ENCODE data around the gene DOLK.

The DOLK gene

DNA sequence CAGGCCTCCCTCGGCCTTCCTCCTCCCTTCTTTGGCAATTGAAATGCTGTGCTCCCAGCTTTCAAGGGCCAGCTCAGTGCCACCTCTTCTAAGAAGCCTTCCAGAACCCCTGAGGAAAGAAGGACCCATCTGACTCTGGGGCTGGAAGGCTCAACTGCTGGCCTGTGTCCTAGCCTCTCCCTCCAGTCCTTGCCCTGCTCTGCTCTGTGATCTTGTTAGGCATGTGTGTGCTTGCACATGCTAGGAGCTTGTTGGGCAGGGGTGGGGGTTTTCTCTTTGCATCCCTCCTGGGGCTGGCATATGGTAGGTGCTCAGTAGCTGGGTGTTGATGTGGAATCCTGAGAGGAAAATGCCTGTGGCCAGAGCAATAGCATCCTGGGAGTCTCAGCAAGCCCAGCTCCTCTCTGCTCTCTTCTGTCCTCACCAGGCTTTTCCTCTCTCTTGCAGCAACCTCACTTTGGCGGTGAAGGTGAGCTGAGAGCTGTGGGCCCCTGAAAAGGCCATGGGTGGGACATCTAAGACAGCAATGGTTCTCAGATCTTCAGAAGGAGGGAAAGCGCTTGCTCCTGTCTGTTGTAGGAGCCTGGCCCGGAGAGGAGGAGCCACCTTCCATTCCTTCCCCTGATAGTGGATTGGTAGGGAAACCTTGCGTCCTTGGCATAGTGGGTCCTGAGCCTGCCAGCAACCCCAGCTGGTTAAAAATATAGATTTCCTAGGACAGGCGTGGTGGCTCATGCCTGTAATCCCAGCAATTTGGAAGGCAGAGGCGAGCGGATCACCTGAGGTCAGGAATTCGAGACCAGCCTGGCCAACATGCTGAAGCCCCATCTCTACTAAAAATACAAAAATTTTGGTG, 9.9 kb downstream of the DOLK start:
- DNase-seq: no peak

GRCh38 chr9:128936171-128936865, 11.1 kb downstream of the DOLK start:
- DNase-seq: no peak

DNA sequence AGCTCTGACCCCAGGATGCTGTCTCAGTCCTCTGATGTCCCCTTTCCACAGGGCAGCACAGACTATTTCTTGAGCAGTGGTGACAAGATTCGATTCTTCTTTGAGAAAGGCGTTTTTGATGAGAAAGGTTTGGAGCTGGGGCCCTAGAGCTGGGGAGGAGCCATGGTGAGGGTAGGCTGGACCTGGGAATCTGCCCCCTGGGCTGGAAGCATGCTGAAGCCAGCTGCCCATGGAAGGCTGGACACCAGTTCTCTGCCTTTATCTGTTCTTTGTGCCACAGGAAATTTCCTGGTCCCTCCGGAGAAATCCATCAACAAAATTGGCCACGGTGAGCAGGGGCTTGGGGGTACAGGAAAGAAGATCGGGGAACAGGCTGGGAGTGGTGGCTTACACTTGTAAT, 13.7 kb downstream of the DOLK start:
- no peak for DNase-seq

DNA sequence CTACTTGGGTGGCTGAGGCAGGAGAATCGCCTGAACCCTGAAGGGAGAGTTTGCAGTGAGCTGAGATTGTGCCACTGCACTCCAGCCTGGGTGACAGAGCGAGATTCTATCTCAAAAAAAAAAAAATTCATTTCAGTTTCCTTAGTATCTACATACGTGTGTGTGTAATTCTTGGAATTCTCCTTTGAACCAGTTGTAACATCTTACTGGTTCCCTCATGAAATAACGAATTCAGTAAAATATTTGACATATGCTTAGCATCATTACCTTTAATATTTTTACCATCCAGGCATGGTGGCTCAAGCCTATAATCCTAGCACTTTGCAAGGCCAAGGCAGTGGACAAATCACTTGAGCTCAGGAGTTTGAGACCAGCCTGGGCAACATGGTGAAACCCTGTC, 17.8 kb downstream of the DOLK start:
- no peak for DNase-seq

- no peak for DNase-seq
Observed at GRCh38 chr9:128928624-128929023, 18.8 kb downstream of the DOLK start.

- DNase-seq: peak; percentile 54
Observed at GRCh38 chr9:128927731-128928411, 19.5 kb downstream of the DOLK start.

GRCh38 chr9:128923493-128923883, 23.9 kb downstream of the DOLK start:
- DNase-seq: no peak

DNA sequence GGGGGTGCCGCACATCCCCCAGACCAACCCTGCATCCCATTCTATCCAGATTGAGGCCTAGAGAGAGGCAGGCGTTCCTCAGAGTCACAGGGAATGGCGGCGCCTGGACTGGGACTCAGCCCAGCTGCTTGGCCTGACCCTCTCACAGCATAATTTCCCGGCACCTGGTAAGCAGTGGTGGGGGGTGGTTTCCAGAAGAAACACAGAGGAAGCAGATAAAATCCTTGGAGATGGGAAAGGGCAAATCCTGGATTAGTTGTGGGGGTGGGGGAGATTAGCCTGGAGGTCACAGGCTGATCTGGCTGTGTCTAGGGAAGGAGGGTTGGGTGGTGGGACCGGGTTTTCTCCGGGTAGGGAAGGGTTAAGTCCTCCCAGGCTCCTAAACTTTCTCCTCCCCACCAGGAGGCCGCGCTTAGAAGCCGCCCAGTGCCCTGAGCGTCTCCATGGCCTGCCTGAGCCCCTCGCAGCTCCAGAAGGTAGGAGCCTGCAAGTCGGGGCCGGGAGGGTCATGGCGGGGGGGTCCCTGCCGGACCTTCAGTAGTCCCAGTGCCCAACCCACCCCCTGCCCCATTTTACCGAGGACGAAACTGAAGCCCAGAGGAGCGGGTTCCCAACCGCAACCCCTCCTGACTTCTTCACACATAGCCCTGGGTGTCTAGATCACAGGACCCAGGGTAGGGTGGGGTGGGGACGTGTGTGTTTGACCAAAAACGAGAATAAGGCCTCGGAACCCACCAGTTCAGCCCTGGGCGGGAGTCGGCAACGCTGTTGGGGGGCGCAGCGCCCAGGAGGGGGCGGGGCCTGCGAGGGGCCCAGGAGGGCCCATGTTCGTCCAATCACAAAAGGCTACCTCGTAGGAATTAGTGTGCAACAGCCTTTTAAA, 25.3 kb downstream of the DOLK start:
- peak; percentile 88 for DNase-seq

DNA sequence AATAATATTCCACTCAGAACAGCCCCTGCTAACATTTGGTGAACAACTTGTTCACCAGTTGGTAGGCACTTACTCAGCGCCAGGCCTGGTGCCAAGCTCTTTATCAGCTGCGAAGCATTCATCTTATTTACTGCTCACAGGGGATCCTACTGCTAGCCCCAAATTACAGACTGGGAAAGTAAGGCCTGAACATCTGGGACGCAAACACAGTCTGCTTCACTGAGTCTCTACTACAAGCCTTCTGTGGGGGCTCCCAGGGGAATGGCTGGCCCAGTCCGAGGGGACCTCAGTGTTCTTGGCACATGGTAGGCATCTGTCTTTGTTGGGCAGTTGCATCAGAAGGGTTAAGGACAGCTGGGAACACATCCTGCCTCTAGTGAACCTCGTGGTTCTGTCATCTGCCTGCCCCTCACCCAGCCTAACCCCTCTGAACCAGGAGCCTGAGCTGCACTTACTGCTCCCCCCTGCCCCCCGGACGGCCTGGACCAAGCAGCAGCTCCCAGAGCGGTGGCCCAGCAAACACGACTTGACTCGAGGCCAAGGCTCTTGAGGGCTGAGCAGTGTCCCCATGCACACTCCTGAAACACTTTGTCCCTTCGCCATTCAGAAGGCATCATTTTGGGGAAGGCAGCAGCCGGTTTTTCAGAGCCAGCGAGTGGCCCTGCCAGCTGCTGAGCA, 26.9 kb downstream of the DOLK start, which contains the start of gene PHYHD1:
Gene PHYHD1, plus strand, starts transcription at position 602 of the 678 bp plus-strand sequence. CDS start 1,342 bp downstream, outside the sequence.
- peak; percentile 24 for DNase-seq

- DNase-seq: no peak
Observed at GRCh38 chr9:128919402-128920089, 27.9 kb downstream of the DOLK start.

- no peak for DNase-seq
Observed at GRCh38 chr9:128918921-128919320, 28.5 kb downstream of the DOLK start.

GRCh38 chr9:128917151-128917849, 30.1 kb downstream of the DOLK start:
- no peak for DNase-seq

DNA sequence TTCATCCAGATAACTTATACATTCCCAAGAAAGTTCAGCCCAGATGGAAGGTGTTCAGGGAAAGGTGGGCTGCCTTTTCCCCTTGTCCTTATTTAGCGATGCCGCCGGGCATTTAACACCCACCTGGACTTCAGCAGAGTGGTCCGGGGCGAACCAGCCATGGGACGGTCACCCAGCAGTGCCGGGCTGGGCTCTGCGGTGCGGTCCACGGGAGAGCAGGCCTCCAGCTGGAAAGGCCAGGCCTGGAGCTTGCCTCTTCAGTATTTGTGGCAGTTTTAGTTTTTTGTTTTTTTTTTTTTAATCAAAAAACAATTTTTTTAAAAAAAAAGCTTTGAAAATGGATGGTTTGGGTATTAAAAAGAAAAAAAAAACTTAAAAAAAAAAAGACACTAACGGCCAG, 30.7 kb downstream of the DOLK start:
- no peak for DNase-seq

GRCh38 chr9:128916204-128916603, 31.2 kb downstream of the DOLK start:
- DNase-seq: no peak

DNA sequence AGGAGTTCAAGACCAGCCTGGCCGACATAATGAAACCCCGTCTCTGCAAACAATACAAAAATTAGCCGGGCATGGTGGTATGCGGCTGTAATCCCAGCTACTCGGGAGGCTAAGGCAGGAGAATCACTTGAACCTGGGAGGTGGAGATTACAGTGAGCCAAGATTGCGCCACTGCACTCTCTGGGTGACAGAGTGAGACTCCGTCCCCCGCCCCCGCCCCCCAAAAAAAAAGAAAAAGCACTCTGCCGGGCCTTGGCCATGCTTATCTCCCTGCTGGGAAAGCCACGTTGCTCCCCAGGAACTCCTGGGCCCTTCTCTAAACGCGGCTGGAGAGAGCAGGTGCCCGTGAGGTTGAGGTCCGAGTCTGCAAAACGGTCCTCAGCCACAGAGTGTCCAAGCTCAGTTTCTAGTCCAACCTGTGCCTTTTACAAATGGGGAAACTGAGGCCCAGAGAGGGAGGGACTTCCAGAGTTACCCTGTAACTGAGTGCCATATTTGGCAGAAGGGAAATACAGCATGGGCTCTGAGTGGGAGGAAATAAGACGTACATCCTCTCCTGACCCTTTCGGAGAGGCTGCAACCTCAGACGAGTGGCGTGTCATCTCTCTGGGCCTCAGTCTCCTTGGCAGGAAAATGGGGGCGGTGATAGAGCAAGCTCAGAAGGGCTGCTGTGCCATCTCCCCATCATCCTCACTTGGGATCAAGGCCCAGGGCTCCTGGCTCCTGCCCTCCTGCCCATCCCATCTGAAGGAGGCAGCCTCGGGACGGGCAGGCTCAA, 33.2 kb downstream of the DOLK start:
- no peak for DNase-seq

DNA sequence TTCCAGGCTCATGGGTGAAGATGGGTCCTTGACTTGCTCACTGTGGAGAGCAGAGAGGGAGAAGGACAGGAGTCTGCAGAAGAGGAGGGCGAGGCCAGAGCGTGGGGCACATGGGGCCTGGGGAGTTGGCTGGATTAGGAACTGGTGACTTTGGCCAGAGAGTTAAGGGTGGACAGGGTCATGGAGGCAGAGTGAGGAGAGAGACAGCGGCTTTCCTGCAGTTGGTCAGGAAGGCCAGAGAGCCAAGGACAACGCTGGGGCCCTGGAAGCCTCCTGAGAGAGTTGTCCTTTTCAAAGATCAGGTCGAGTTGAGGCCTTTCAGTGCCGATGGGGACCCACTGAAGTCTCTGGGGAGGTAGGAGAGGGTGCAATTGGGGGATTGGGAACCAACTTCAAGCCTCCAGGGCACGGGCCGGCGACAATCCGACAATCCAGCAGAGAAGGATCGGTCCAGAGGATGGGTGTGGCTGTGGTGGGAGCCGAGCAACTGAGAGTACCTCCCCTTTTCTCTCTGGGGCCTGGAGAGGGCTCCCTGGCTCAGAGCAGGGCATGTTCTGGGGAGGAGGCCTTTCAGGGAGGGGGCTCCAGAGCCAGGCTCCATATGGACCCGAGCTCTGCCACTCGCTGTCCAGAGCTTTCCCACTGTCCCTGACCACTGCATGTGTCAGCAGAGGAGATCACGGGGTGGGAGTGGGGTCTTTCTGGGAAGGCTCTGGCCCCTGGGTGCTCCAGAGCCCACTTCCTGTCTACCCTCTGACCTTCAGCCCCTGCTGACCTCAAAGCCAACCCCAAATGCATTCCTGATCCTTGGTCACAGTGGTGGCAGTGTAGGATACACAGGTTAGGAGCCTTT, 34.1 kb downstream of the DOLK start:
- DNase-seq: no peak

- no peak for DNase-seq
Observed at GRCh38 chr9:128912270-128912853, 35.0 kb downstream of the DOLK start.

DNA sequence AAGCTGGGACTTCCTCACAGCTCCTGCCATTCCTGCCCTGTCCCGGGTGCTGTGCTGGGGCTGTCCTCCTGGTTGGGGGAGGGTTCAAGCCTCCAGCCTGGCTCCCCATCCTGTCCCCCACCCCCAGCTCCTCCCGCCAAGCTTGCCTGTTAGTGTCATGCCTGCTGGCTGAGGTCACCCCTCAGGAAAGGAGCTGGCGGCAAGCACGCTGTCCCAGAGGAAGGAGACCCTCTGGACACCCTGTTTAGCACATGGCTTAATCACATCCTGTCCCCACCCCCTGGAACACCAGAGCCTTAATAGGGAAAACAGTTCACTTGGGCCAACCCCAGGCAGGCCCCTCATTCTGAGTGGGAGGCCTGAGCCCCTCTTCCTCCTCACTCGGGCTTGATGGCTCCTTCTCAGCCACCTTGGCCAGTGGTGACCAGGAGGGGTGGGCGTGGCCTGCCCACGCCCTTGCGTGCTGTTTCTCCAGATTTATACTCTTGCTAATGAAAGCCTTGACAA, 35.8 kb downstream of the DOLK start:
- no peak for DNase-seq
